Subcutaneous adipose tissue (tissue), 4 donors: ENCODE measurements around the gene SKI. TPM values are rescaled to one million over a fixed set of nuclear protein-coding genes. Genes with fewer than 3 reads are reported as not detected.

ENCODE experiments used
- total RNA-seq, 4 donors: library from RNA; depleted of rRNA; stranded (reverse); fragments of >200 nt; gene quantifications; one replicate each; pipeline ENCODE4 v1.1.0, GENCODE V29; 2016
- TF ChIP-seq, protein P1 (sequence below): fragments of 450-650 bp; IDR thresholded peaks from one replicate; pipeline ENCODE4 v1.5.1; 2016; ENCODE audit warnings: low read depth, mild to moderate bottlenecking, control low read depth, antibody characterized with exemption, moderate library complexity

Gene SKI
- total RNA-seq, 4 donors from 2014 or later = 24.3 to 67.6 (median 27.8) TPM

DNA sequence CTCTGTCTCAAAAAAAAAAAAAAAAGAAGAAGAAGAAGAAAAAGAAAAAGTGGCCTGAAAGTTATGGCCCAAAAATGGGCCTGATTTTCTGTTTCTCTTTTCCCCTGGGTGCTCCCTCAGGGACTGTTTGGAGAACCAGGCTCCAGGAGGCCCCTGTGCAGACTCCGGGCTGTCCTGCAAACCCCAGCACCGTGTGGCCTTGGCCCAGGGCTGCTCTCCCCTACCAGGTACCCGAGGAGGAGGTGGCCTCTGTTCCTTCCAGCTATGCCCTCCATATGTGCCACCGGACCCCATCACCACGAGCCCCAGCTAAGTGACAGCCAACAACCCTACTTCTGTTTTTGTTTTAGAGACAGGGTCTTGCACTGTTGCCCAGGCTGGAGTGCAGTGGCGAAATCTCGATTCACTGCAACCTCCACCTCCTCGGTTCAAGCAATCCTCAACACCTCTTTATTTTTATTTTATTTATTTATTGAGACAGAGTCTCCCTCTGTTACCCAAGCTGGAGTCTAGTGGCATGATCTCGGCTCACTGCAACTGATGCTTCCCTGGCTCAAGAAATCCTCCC lies 26.0 kb upstream of the SKI start:
- TF ChIP-seq, protein P1, sequence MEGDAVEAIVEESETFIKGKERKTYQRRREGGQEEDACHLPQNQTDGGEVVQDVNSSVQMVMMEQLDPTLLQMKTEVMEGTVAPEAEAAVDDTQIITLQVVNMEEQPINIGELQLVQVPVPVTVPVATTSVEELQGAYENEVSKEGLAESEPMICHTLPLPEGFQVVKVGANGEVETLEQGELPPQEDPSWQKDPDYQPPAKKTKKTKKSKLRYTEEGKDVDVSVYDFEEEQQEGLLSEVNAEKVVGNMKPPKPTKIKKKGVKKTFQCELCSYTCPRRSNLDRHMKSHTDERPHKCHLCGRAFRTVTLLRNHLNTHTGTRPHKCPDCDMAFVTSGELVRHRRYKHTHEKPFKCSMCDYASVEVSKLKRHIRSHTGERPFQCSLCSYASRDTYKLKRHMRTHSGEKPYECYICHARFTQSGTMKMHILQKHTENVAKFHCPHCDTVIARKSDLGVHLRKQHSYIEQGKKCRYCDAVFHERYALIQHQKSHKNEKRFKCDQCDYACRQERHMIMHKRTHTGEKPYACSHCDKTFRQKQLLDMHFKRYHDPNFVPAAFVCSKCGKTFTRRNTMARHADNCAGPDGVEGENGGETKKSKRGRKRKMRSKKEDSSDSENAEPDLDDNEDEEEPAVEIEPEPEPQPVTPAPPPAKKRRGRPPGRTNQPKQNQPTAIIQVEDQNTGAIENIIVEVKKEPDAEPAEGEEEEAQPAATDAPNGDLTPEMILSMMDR = no peak

DNA sequence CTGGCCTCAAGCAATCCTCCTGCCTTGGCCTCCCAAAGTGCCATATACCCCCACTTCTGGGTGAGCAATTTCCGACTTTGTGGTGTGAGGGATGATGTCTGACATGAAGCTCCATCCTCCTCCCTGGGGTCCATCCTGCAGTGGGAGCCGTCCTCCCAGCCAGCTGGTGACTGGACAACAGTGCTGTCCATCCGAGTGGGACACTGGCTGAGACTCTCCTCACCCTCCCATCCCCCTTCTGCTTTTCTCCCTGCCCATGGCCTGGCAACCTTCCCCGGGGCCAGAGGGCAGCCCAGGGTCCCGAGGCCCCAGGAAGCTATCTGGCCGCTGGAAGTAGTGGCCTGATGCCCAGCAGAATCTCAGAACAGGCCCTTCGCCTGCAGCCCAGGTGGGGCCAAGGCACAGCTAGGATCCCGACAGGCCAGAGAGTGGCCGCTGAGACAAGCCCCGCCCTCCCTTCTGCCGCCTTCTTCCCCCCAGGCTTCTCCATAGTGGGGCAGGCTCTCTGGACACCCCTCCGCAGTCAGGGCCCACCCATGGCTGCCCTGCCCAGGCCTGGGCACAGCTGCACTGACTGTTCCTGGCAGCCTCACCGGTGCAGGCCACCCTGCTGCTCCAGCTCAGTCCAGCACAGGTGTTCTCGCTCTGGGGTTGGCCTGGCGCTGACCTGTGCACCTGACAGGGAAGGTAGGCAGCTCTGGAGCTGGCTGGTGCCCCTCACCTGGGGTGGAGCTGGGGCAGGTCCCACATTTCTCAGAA lies 25.1 kb upstream of the SKI start:
- TF ChIP-seq, protein P1 = no peak

DNA sequence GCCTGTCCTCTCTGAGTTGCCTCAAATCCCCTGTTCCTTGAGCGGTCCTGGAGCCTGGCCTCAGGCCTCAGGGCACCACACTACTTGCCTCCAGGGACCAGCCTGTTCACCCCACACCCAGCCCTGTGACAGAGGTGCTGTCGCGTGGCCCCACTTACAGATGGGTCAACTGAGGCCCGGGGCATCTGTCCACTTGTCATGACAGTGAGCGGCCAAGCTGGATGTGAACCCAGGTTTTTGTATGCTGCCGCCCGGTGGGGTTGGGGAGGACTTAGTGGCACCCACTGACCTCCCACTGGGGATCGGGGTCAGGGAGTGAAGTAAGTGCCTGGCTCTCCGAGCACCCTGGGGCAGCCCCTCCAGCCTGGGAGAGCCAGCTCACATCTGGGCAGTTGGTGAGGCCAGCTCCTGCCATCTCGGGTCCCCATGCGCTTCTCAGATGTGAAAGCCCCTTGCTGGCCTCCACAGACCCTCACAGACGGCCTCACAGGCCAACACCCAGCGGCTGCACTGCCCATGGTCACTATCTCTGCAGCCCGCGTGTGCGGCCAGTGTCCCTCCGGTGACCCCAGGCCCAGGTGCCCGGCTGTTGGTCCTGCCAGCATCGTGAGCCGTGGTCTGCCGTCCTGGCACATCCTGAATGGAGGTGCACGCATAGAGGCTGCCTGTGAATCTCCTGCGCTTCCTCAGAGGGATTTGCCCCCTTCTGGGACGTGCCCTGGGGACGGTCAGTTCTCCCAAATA lies 24.3 kb upstream of the SKI start:
- TF ChIP-seq, protein P1 = no peak

DNA sequence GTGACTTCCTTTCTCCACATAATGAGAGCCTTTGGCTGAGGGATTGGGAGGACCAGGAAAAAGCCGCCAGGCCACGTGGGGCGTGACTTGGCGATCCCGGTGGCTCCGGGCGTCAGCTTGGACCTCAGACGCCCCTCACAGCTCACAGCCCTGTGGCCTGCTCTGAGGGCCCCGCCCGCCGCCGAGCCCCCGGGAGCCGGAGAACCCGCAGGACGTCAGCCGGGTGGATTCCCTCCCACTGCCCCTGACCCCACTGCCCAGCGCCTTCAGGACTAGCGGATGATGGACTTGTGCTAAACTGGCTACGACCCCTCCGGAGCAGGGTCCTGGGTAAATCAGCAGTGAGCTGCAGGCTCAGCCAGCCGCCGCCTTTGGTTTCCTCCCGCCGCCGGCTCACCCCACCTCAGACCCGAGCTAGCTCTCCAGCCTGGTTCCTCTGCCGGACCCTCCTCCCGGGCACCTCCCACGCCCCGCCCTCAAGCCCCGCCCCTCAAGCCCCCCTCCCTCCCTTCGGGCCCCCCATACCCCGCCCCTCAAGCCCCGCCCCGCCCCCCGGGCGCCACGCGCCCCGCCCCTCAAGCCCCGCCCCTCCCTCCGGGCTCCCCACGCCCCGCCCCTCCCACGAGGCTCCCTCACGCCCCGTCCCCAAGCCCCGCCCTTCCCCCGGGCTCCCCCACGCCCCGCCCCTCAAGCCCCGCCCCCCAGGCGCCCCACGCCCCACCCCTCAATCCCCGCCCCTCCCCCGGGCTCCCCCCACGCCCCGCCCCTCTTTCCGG lies 23.5 kb upstream of the SKI start:
- TF ChIP-seq, protein P1 = no peak

DNA sequence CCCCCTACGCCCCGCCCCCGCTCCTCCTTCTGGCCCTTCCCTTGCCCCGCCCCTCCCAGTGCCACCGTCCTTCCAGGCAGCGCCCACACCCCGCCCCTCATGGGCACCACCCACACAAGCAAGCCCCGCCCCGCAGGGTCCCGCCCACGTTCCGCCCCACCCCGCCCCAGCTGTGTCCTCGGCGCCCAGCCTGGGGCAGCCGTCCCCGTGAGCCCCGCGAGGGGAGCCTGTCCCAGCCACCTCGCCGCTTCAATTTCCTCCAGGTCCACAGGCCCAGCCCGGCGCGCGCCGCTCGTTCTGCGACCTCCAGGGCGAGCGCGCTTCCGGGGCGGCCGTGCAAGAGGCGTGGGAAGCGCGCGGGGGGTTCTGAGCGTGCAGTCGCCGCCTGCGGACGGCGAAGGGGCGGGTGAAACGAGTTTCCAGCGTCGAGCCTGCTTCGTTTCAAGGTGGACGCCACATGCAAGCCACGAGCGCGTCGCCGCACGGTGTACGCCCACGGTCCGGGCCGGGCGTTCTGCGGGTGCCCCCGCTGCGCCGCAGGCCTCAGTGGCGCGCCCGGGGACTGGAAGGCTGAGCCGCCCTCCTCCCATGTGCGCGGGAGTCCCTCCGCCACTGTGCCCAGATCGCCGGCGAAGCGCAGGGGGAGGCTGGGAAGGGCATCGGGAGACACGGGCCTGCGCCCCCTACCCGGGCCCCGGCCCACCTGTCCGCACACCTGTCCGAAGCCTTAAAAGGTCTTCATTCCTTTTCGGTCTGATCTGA lies 22.7 kb upstream of the SKI start:
- TF ChIP-seq, protein P1 = no peak

DNA sequence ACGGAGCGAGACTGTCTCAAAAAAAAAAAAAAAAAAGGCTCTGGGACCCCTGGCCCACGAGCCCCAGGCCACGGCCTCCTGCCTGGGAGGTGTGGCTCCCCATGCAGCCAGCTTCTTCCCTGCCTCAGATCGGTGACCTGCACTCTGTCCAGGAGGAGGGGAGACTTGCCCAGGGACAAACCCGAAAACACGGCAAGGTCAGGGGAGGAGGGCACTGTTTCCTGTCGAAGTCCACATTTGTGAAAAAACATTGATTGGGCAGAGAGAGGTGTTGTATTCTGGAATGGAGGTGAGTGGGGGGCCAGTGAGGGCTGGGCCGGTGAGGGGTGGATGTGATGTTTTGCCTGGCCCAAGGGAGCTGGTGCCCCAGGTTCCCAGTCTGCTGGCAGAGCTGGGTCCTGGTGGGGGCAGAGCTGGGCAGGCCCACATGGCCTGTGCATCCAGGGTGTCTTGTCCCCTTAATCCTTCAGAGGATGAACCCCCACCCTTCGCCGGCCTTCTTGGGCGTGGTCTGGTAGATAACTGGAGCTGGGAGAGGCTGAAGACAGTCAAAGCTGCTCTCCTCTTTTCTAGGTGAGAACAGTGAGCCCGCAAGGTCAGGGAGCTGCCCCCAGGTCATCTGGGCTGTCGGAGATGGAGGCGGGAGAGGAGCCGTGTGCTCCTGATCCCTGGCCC lies 21.2 kb upstream of the SKI start:
- TF ChIP-seq, protein P1 = no peak
